CD4-positive, alpha-beta T cell (primary cell): ENCODE measurements around the gene NMRK2. TPM values are rescaled to one million over a fixed set of nuclear protein-coding genes. Genes with fewer than 3 reads are reported as not detected.

Experiments
- ATAC-seq: fragments of 200-7000 bp; cut with Tn5 transposase; one replicate; pipeline ENCODE4 v1.10.0; 2022; ENCODE audit warnings: mild to moderate bottlenecking; ENCODE audit not compliant: poor library complexity
- CTCF ChIA-PET: fragments of 350-600 bp; sonication (Branson Sonifier 250); formaldehyde crosslinking; loops from one replicate; lab custom pipeline; 2021; ENCODE audit warnings: antibody characterized with exemption, inconsistent platforms; lab: Charles Lee
- POLR2A ChIA-PET: fragments of 350-600 bp; sonication (Branson Sonifier 250); formaldehyde crosslinking; loops from one replicate; lab custom pipeline; 2021; ENCODE audit warnings: antibody characterized with exemption, inconsistent platforms; lab: Charles Lee
- DNase-seq, 14 experiments: peaks; one replicate each; pipeline ENCODE4 v3.0.0-alpha.2; 2013 to 2020; ENCODE audit warnings: mixed read lengths in 2 of 14
- H3K27ac ChIP-seq, 2 donors: one replicate each; pipeline versions ENCODE4 v1.5.1 to v1.7.0; 2013; ENCODE audit warnings: low read length in 2 of 2, low read depth in 1 of 2, mild to moderate bottlenecking in 1 of 2
- H3K27me3 ChIP-seq, 2 experiments: 1 replicate in 1 of 2; 2 replicates in 1 of 2; pipeline versions ENCODE4 v1.6.1 to v1.7.0; 2013; ENCODE audit warnings: low read length in 2 of 2, control low read depth in 1 of 2, mild to moderate bottlenecking in 1 of 2, moderate library complexity in 1 of 2; ENCODE audit not compliant: insufficient read depth in 2 of 2, control insufficient read depth in 1 of 2
- H3K36me3 ChIP-seq: one replicate; pipeline ENCODE4 v1.6.1; 2013; ENCODE audit warnings: low read length, control low read depth; ENCODE audit not compliant: insufficient read depth
- H3K4me1 ChIP-seq: one replicate; pipeline ENCODE4 v1.6.1; 2013; ENCODE audit warnings: low read length, control low read depth; ENCODE audit not compliant: insufficient read depth
- H3K4me3 ChIP-seq: one replicate; pipeline ENCODE4 v1.5.1; 2013; ENCODE audit warnings: mild to moderate bottlenecking, low read length, moderate library complexity
- H3K9me3 ChIP-seq, 2 experiments: 1 replicate in 1 of 2; 2 replicates in 1 of 2; pipeline versions ENCODE4 v1.6.1 to v1.7.0; 2013; ENCODE audit warnings: low read length in 2 of 2, mild to moderate bottlenecking in 2 of 2, control low read depth in 1 of 2, moderate library complexity in 1 of 2; ENCODE audit not compliant: control insufficient read depth in 1 of 2, insufficient read depth in 1 of 2
- H3K27ac Mint-ChIP-seq: one replicate; pipeline ENCODE4 v1.8.0; 2020; ENCODE audit warnings: mixed read lengths
- H3K27me3 Mint-ChIP-seq: one replicate; pipeline ENCODE4 v1.8.0; 2021; ENCODE audit warnings: mixed read lengths
- H3K36me3 Mint-ChIP-seq: one replicate; pipeline ENCODE4 v1.8.0; 2021; ENCODE audit warnings: low read depth, mixed read lengths
- H3K4me1 Mint-ChIP-seq: one replicate; pipeline ENCODE4 v1.8.0; 2021; ENCODE audit warnings: low read depth, mixed read lengths
- H3K4me3 Mint-ChIP-seq: one replicate; pipeline ENCODE4 v1.8.0; 2020; ENCODE audit warnings: mild to moderate bottlenecking, mixed read lengths
- H3K9me3 Mint-ChIP-seq: one replicate; pipeline ENCODE4 v1.8.0; 2020; ENCODE audit warnings: mixed read lengths
- CTCF ChIP-seq: fragments of 200-600 bp; IDR thresholded peaks from one replicate; pipeline ENCODE4 v1.8.0; 2022; ENCODE audit warnings: antibody characterized with exemption, mild to moderate bottlenecking
- intact Hi-C, 2 experiments: fragments of 100-400 bp; cut with DNase I in 1 of 2; cut with micrococcal nuclease in 1 of 2; formaldehyde crosslinking; loops; one replicate each; pipeline versions ENCODE4 v1.15.1 to v1.9.0; 2023 to 2025; cut with DNase I, micrococcal nuclease
- total RNA-seq, 174 experiments: library from RNA in 2 of 174; stranded (reverse) in 2 of 174; gene quantifications; one replicate each; pipeline ENCODE4 v1.2.3 and lab custom pipeline; 2021 to 2026

NMRK2 gene
- total RNA-seq, 2 experiments from 2014 or later, result not detected

GRCh38 chr19:3976495-3977241 lies 43.8 kb downstream of the NMRK2 start:
- Mint-ChIP-seq H3K27me3 (no peaks in the 10 kb centered on the region), H3K36me3 (peaks cover 61% of the 10 kb centered on the region), H3K27ac (peak overlapping the region; percentile 49), H3K4me1 (peaks cover 5% of the 10 kb centered on the region), H3K9me3 (no peaks in the 10 kb centered on the region), H3K4me3 (peak overlapping the region; percentile 60)
- Histone ChIP-seq H3K27ac (no peak overlapping the region), H3K27me3 (peaks cover 0 to 3% of the 10 kb centered on the region in 2 experiments), H3K4me1 (peaks cover 25% of the 10 kb centered on the region), H3K9me3 (peaks cover 0 to 13% of the 10 kb centered on the region in 2 experiments), H3K36me3 (peaks cover 64% of the 10 kb centered on the region), H3K4me3 (no peak overlapping the region)
- intact Hi-C loops, result no loop called here
- TF ChIP-seq CTCF, result no peak
- CTCF ChIA-PET, result no interaction called here
- no peak for ATAC-seq
- DNase-seq, result peak in 2 of 14 experiments; percentile 6 to 17
- POLR2A ChIA-PET, result interaction anchor here (0.6 to 2.4 kb wide), 4 partner anchors 8 to 814 kb away, joined by 3 to 9 read pairs (median 3); partner anchors contain the start of gene EEF2

- Mint-ChIP-seq H3K4me1 (peaks cover 5% of the 10 kb centered on the region), H3K27me3 (no peaks in the 10 kb centered on the region), H3K36me3 (peaks cover 69% of the 10 kb centered on the region), H3K4me3 (no peak overlapping the region), H3K27ac (no peak overlapping the region), H3K9me3 (no peaks in the 10 kb centered on the region)
- Histone ChIP-seq H3K27me3 (peaks cover 0 to 3% of the 10 kb centered on the region in 2 experiments), H3K27ac (no peak overlapping the region), H3K4me1 (peaks cover 27% of the 10 kb centered on the region), H3K36me3 (peaks cover 72% of the 10 kb centered on the region), H3K9me3 (peaks cover 0 to 13% of the 10 kb centered on the region in 2 experiments), H3K4me3 (no peak overlapping the region)
- DNase-seq, result peak in 3 of 14 experiments; percentile 17 to 53 (median 25)
- ChIA-PET CTCF (no interaction called here), POLR2A (interaction anchor here (0.6 to 2.4 kb wide), 4 partner anchors 7 to 813 kb away, joined by 3 to 9 read pairs (median 3); partner anchors contain the start of gene EEF2)
- no peak for TF ChIP-seq CTCF
- no peak for ATAC-seq
- intact Hi-C loops, result no loop called here
These were observed 44.6 kb downstream of the NMRK2 start for GRCh38 chr19:3977242-3978143.

- H3K4me3 ChIP-seq, result no peak overlapping the region
- ATAC-seq (no peak), DNase-seq (no peak)
- ChIA-PET POLR2A (no interaction called here), CTCF (no interaction called here)
- H3K4me1 ChIP-seq, result peaks cover 34% of the 10 kb centered on the region
- H3K4me1 Mint-ChIP-seq, result peaks cover 10% of the 10 kb centered on the region
- H3K36me3 Mint-ChIP-seq, result peaks cover 76% of the 10 kb centered on the region
- H3K27ac ChIP-seq, result no peak overlapping the region
- H3K27me3 ChIP-seq, result peaks cover 0 to 3% of the 10 kb centered on the region in 2 experiments
- no peak for TF ChIP-seq CTCF
- intact Hi-C loops, result no loop called here
- H3K9me3 ChIP-seq, result peaks cover 0 to 17% of the 10 kb centered on the region in 2 experiments
- no peaks in the 10 kb centered on the region for H3K27me3 Mint-ChIP-seq
- no peak overlapping the region for H3K4me3 Mint-ChIP-seq
- H3K36me3 ChIP-seq, result peaks cover 79% of the 10 kb centered on the region
- no peak overlapping the region for H3K27ac Mint-ChIP-seq
- H3K9me3 Mint-ChIP-seq, result no peaks in the 10 kb centered on the region
These were observed 45.3 kb downstream of the NMRK2 start for GRCh38 chr19:3978145-3978544.
